HL-60 (cell line): ENCODE data around the gene RNASE8.

ENCODE experiments used
- DNase-seq, 2 experiments: peaks; one replicate each; pipeline ENCODE4 v3.0.0-alpha.2; 2010 to 2020; ENCODE audit warnings: low read depth in 1 of 2, low spot score in 1 of 2
- H3K27ac ChIP-seq: fragments of 250-450 bp; sonication (Bioruptor Pico); replicated peaks from 2 replicates; pipeline ENCODE4 v1.5.1; 2020; ENCODE audit warnings: mild to moderate bottlenecking, moderate library complexity
- H3K27me3 ChIP-seq: fragments of 250-450 bp; sonication (Bioruptor Pico); 2 replicates; pipeline ENCODE4 v1.5.1; 2021; ENCODE audit warnings: mild to moderate bottlenecking, moderate library complexity; ENCODE audit not compliant: insufficient read depth, poor library complexity, severe bottlenecking
- H3K4me3 ChIP-seq: replicated peaks from 2 replicates; pipeline ENCODE4 v1.5.1; 2011; ENCODE audit warnings: mild to moderate bottlenecking, control low read depth, low read length; ENCODE audit not compliant: insufficient read depth
- CTCF ChIP-seq: IDR thresholded peaks from one replicate; pipeline ENCODE4 v1.5.1; 2011; ENCODE audit warnings: low read length, control low read depth, inconsistent platforms; ENCODE audit not compliant: insufficient read depth
- GABPA ChIP-seq: IDR thresholded peaks from 2 replicates; pipeline ENCODE4 v1.6.1; 2012; ENCODE audit warnings: low read depth
- POLR2AphosphoS5 ChIP-seq: IDR thresholded peaks from 2 replicates; pipeline ENCODE4 v1.6.1; 2012; ENCODE audit warnings: low read depth
- REST ChIP-seq: IDR thresholded peaks from 2 replicates; pipeline ENCODE4 v1.6.1; 2012; ENCODE audit warnings: low read depth; ENCODE audit not compliant: insufficient replicate concordance
- SPI1 ChIP-seq: IDR thresholded peaks from 2 replicates; pipeline ENCODE4 v1.6.1; 2012; ENCODE audit warnings: low read depth, mild to moderate bottlenecking, borderline replicate concordance

RNASE8 gene

GRCh38 chr14:21042918-21043317 is 14.7 kb upstream of the RNASE8 start:
- no peak overlapping the region for H3K4me3 ChIP-seq
- H3K27me3 ChIP-seq = no peaks in the 10 kb centered on the region
- no peak overlapping the region for H3K27ac ChIP-seq
- no peak for DNase-seq
- TF ChIP-seq REST (no peak), POLR2AphosphoS5 (no peak), GABPA (no peak), SPI1 (no peak), CTCF (no peak)

- no peak for DNase-seq
- no peaks in the 10 kb centered on the region for H3K27me3 ChIP-seq
- no peak overlapping the region for H3K4me3 ChIP-seq
- TF ChIP-seq SPI1 = no peak
- no peak for TF ChIP-seq POLR2AphosphoS5
- TF ChIP-seq GABPA = no peak
- no peak for TF ChIP-seq REST
- no peak for TF ChIP-seq CTCF
- no peak overlapping the region for H3K27ac ChIP-seq
These were observed 14.1 kb upstream of the RNASE8 start for GRCh38 chr14:21043387-21043973.

GRCh38 chr14:21043974-21044618 is 13.5 kb upstream of the RNASE8 start:
- TF ChIP-seq SPI1 = no peak
- no peak for TF ChIP-seq GABPA
- no peak for TF ChIP-seq REST
- Histone ChIP-seq H3K27me3 (no peaks in the 10 kb centered on the region), H3K27ac (no peak overlapping the region), H3K4me3 (no peak overlapping the region)
- DNase-seq = peak in 1 of 2 experiments; percentile 50
